Embryonic facial prominence (tissue), 1 donor: ENCODE results near the gene RBP7.
A peak's percentile ranks its signal among the peaks of the same experiment; 100 is the strongest.

Experiments
- DNase-seq: peaks from one replicate; pipeline ENCODE4 v3.0.0-alpha.2; 2016; ENCODE audit errors: extremely low spot score

The RBP7 gene

GRCh38 chr1:10031461-10031860 lies 34.4 kb downstream of the RBP7 start:
- DNase-seq = peak; percentile 22

- DNase-seq = peak; percentile 96
Observed at GRCh38 chr1:10032590-10033358, 35.7 kb downstream of the RBP7 start, which contains the start of gene UBE4B. UBE4B (plus strand) TSS chr1:10032958; CDS start chr1:10033671, 713 bp downstream.

GRCh38 chr1:10033359-10033845 lies 36.4 kb downstream of the RBP7 start:
- DNase-seq = no peak

GRCh38 chr1:10042746-10043145 lies 45.7 kb downstream of the RBP7 start:
- no peak for DNase-seq

- no peak for DNase-seq
Observed at GRCh38 chr1:10045480-10046355, 48.7 kb downstream of the RBP7 start.

GRCh38 chr1:10046356-10047085 lies 49.5 kb downstream of the RBP7 start:
- DNase-seq = no peak

GRCh38 chr1:10048601-10049000 lies 51.6 kb downstream of the RBP7 start:
- DNase-seq = no peak

- no peak for DNase-seq
Observed at GRCh38 chr1:10050611-10051010, 53.6 kb downstream of the RBP7 start.

- no peak for DNase-seq
Observed at GRCh38 chr1:10051656-10052055, 54.6 kb downstream of the RBP7 start.

- DNase-seq = no peak
Observed at GRCh38 chr1:10052347-10052746, 55.3 kb downstream of the RBP7 start.

- DNase-seq = no peak
Observed at GRCh38 chr1:10054465-10054864, 57.4 kb downstream of the RBP7 start.

- no peak for DNase-seq
Observed at GRCh38 chr1:10056599-10056987, 59.6 kb downstream of the RBP7 start.

GRCh38 chr1:10057343-10057742 lies 60.3 kb downstream of the RBP7 start:
- DNase-seq = no peak

- no peak for DNase-seq
Observed at GRCh38 chr1:10057796-10058195, 60.8 kb downstream of the RBP7 start.

GRCh38 chr1:10059342-10059718 lies 62.3 kb downstream of the RBP7 start:
- DNase-seq = no peak

- DNase-seq = no peak
Observed at GRCh38 chr1:10060311-10061100, 63.5 kb downstream of the RBP7 start.

- no peak for DNase-seq
Observed at GRCh38 chr1:10061276-10061675, 64.2 kb downstream of the RBP7 start.

- DNase-seq = no peak
Observed at GRCh38 chr1:10063878-10064277, 66.8 kb downstream of the RBP7 start.

GRCh38 chr1:10064416-10065343 lies 67.7 kb downstream of the RBP7 start:
- no peak for DNase-seq

- no peak for DNase-seq
Observed at GRCh38 chr1:10065344-10065685, 68.3 kb downstream of the RBP7 start.
